Endothelial cell of umbilical vein (primary cell): Measurements from ENCODE around the gene RAB44.

Source experiments
- FOS ChIP-seq: IDR thresholded peaks from 2 replicates; pipeline ENCODE4 v1.6.1; 2011; ENCODE audit warnings: mild to moderate bottlenecking, low read length, moderate library complexity, borderline replicate concordance; ENCODE audit not compliant: insufficient read depth
- POLR2A ChIP-seq: IDR thresholded peaks from 2 replicates; pipeline ENCODE4 v1.6.1; 2012; ENCODE audit warnings: low read depth, mild to moderate bottlenecking, control low read depth, low read length
- POLR2AphosphoS5 ChIP-seq: IDR thresholded peaks from 2 replicates; pipeline ENCODE4 v1.6.1; 2012; ENCODE audit warnings: low read depth, mild to moderate bottlenecking, control low read depth, low read length, moderate library complexity; ENCODE audit not compliant: insufficient read depth
- TF ChIP-seq, protein P1 (sequence below), 2 donors: IDR thresholded peaks; 1 replicate in 1 of 2; 2 replicates in 1 of 2; pipeline ENCODE4 v1.5.1; 2011; ENCODE audit warnings: low read length in 2 of 2, mild to moderate bottlenecking in 2 of 2, moderate library complexity in 2 of 2, control low read depth in 1 of 2, inconsistent platforms in 1 of 2, low read depth in 1 of 2; ENCODE audit not compliant: insufficient read depth in 1 of 2; ENCODE audit errors: extremely low read depth in 1 of 2
- TF ChIP-seq, protein P2 (sequence below): IDR thresholded peaks from 2 replicates; pipeline ENCODE4 v1.6.1; 2011; ENCODE audit not compliant: insufficient read depth, insufficient read length

DNA sequence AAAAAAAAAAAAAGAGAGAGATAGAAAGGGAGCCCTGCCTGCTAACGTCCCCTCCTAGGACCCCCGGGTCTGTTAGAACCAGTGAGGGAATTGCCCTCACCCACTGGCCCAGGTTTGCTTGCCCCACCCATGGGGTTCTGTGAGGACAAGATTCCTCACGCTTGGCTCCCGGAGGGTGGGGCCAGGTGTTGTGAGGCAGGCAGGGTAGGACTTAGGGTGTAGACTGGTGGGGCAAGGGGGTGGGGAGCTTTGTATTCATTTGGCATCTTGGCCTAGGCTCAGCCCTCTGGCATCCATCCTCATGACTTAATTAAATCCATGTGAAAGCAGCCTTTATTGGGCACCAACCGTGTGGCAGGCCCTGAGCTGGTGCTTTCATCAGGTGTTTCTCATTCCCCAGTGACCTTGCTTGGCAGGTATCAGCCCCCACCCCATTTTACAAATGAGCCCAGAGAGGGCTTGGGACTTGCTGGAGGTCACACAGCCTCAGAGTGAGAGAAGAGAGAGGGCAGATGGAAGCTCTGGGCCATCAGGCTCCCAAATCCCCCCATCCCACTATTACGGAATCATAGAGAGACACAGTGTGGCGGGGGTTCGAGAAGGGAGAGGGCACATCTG is 19.0 kb downstream of the RAB44 start:
- TF ChIP-seq, protein P1, sequence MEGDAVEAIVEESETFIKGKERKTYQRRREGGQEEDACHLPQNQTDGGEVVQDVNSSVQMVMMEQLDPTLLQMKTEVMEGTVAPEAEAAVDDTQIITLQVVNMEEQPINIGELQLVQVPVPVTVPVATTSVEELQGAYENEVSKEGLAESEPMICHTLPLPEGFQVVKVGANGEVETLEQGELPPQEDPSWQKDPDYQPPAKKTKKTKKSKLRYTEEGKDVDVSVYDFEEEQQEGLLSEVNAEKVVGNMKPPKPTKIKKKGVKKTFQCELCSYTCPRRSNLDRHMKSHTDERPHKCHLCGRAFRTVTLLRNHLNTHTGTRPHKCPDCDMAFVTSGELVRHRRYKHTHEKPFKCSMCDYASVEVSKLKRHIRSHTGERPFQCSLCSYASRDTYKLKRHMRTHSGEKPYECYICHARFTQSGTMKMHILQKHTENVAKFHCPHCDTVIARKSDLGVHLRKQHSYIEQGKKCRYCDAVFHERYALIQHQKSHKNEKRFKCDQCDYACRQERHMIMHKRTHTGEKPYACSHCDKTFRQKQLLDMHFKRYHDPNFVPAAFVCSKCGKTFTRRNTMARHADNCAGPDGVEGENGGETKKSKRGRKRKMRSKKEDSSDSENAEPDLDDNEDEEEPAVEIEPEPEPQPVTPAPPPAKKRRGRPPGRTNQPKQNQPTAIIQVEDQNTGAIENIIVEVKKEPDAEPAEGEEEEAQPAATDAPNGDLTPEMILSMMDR (IDR thresholded peaks at IDR 0.05; ENCODE audit: extremely low read depth in 1 of 2, insufficient read depth in 1 of 2, low read depth in 1 of 2, low read length in 2 of 2): no peak
- TF ChIP-seq POLR2AphosphoS5 (no peak), FOS (no peak), POLR2A (no peak)
- TF ChIP-seq, protein P2, sequence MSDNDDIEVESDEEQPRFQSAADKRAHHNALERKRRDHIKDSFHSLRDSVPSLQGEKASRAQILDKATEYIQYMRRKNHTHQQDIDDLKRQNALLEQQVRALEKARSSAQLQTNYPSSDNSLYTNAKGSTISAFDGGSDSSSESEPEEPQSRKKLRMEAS: no peak
